Activated CD4-positive, alpha-beta T cell treated with anti-CD3 and anti-CD28 coated beads for 36 hours (primary cell): Measurements from ENCODE around the gene NTN5. TPM values are rescaled to one million over a fixed set of nuclear protein-coding genes. Genes with fewer than 3 reads are reported as not detected.
"Not testable (repeated sequence)": the region's sequence is repeated elsewhere in the genome, so short reads cannot be mapped to it uniquely, and the experiment has no call there.

Source experiments
- ATAC-seq: fragments of 200-7000 bp; cut with Tn5 transposase; one replicate; pipeline ENCODE4 v1.10.0; 2021; ENCODE audit warnings: mild to moderate bottlenecking, moderate library complexity
- CTCF ChIA-PET: fragments of 350-600 bp; sonication (Branson Sonifier 250); formaldehyde crosslinking; loops from one replicate; lab custom pipeline; 2021; ENCODE audit warnings: antibody characterized with exemption; lab: Charles Lee
- POLR2A ChIA-PET: fragments of 350-600 bp; sonication (Branson Sonifier 250); formaldehyde crosslinking; loops from one replicate; lab custom pipeline; 2021; ENCODE audit warnings: antibody characterized with exemption, inconsistent platforms; lab: Charles Lee
- DNase-seq: peaks from one replicate; pipeline ENCODE4 v3.0.0-alpha.2; 2020
- H3K27ac Mint-ChIP-seq: one replicate; pipeline ENCODE4 v1.8.0; 2021; ENCODE audit warnings: mixed read lengths
- H3K27me3 Mint-ChIP-seq: one replicate; pipeline ENCODE4 v1.8.0; 2021; ENCODE audit warnings: mixed read lengths
- H3K36me3 Mint-ChIP-seq: one replicate; pipeline ENCODE4 v1.8.0; 2021; ENCODE audit warnings: low read depth, mixed read lengths
- H3K4me1 Mint-ChIP-seq: one replicate; pipeline ENCODE4 v1.8.0; 2021; ENCODE audit warnings: mixed read lengths
- H3K4me3 Mint-ChIP-seq: one replicate; pipeline ENCODE4 v1.8.0; 2021; ENCODE audit warnings: mild to moderate bottlenecking, moderate library complexity, mixed read lengths
- H3K9me3 Mint-ChIP-seq: one replicate; pipeline ENCODE4 v1.8.0; 2021; ENCODE audit warnings: low read depth, mixed read lengths
- intact Hi-C, 2 experiments: fragments of 100-400 bp; cut with DNase I in 1 of 2; cut with micrococcal nuclease in 1 of 2; formaldehyde crosslinking; loops; one replicate each; pipeline versions ENCODE4 v1.14.2 to v1.15.1; 2022 to 2024; cut with DNase I, micrococcal nuclease
- total RNA-seq, 2 experiments: library from RNA; stranded (reverse); gene quantifications; one replicate each; pipeline ENCODE4 v1.2.3, GENCODE V29; 2021

Gene NTN5
- under 1 TPM; 0.50 to 0.60 TPM for total RNA-seq

- DNase-seq (no peak), ATAC-seq (no peak)
- Mint-ChIP-seq H3K27ac (no peak within 1 kb of the TSS), H3K4me3 (no peak within 1 kb of the TSS), H3K36me3 (no peaks in the 10 kb centered on the region), H3K4me1 (peaks cover 7% of the 10 kb centered on the region), H3K9me3 (peaks cover 5% of the 10 kb centered on the region), H3K27me3 (no peaks in the 10 kb centered on the region)
- ChIA-PET CTCF (no interaction called here), POLR2A (no interaction called here)
- intact Hi-C loops, result no loop called here
These were observed at the start of gene NTN5 for GRCh38 chr19:48672994-48673393. TSS of gene NTN5 (minus strand) at chr19:48673017. CDS start at chr19:48670986, 2,031 bp downstream.

GRCh38 chr19:48722196-48722708, 49.4 kb upstream of the NTN5 start:
- CTCF ChIA-PET, result interaction anchor here (0.5 to 0.9 kb wide), 2 partner anchors 272 to 1453 kb away, joined by 3 to 4 read pairs; partner anchors contain the start of gene RUVBL2
- peaks cover 18% of the 10 kb centered on the region for H3K36me3 Mint-ChIP-seq
- no peak overlapping the region for H3K4me3 Mint-ChIP-seq
- no peaks in the 10 kb centered on the region for H3K27me3 Mint-ChIP-seq
- POLR2A ChIA-PET, result no interaction called here
- no peak overlapping the region for H3K27ac Mint-ChIP-seq
- H3K9me3 Mint-ChIP-seq, result peaks cover 13% of the 10 kb centered on the region
- ATAC-seq (no peak), DNase-seq (no peak)
- peaks cover 22% of the 10 kb centered on the region for H3K4me1 Mint-ChIP-seq
- intact Hi-C loops, result loop anchor here in 1 of 2 experiments (5.0 kb wide), 2 partner anchors 400 to 920 kb away; partner anchors contain the start of genes RRAS and SCAF1

- POLR2A ChIA-PET, result interaction anchor here (0.6 kb wide), 1 partner anchor 775 kb away, joined by 3 read pairs; no protein-coding TSS in a partner anchor
- H3K36me3 Mint-ChIP-seq, result peaks cover 7% of the 10 kb centered on the region
- peaks cover 14% of the 10 kb centered on the region for H3K4me1 Mint-ChIP-seq
- CTCF ChIA-PET, result interaction anchor here (0.5 to 1.5 kb wide), 3 partner anchors 19 to 995 kb away, joined by 3 to 12 read pairs (median 3); partner anchors contain the start of gene RASIP1
- no peaks in the 10 kb centered on the region for H3K27me3 Mint-ChIP-seq
- DNase-seq (peak; percentile 97), ATAC-seq (peak; percentile 96)
- peaks cover 6% of the 10 kb centered on the region for H3K9me3 Mint-ChIP-seq
- H3K4me3 Mint-ChIP-seq, result peak overlapping the region; percentile 80
- H3K27ac Mint-ChIP-seq, result peak overlapping the region; percentile 97
- intact Hi-C loops, result loop anchor here (1.0 to 5.0 kb wide), 8 partner anchors 18 to 922 kb away; partner anchors contain the start of genes GRWD1 (in 1 of the 2), NUCB1 (in 1 of the 2), RPL18 (in 1 of the 2) and RRAS (in 1 of the 2)
These were observed 47.9 kb upstream of the NTN5 start for GRCh38 chr19:48720613-48721296.

- H3K9me3 Mint-ChIP-seq, result peaks cover 3% of the 10 kb centered on the region
These were observed 47.4 kb upstream of the NTN5 start for GRCh38 chr19:48720251-48720612.

GRCh38 chr19:48719263-48720171, 46.7 kb upstream of the NTN5 start, which contains the start of gene MAMSTR:
TSS of gene MAMSTR (minus strand) at chr19:48719725. CDS start at chr19:48719031, 694 bp downstream.
- H3K4me1 Mint-ChIP-seq, result peaks cover 10% of the 10 kb centered on the region
- peak within 1 kb of the TSS; percentile 97 for H3K27ac Mint-ChIP-seq
- POLR2A ChIA-PET, result no interaction called here
- H3K9me3 Mint-ChIP-seq, result no peaks in the 10 kb centered on the region
- H3K36me3 Mint-ChIP-seq, result no peaks in the 10 kb centered on the region
- DNase-seq, result no peak
- H3K4me3 Mint-ChIP-seq, result peak within 1 kb of the TSS; percentile 80
- intact Hi-C loops, result loop anchor here (1.0 to 5.0 kb wide), 6 partner anchors 19 to 923 kb away; partner anchors contain the start of genes GRWD1 (in 1 of the 2), RRAS (in 1 of the 2) and SCAF1 (in 1 of the 2)
- CTCF ChIA-PET, result no interaction called here
- H3K27me3 Mint-ChIP-seq, result no peaks in the 10 kb centered on the region
- no peak for ATAC-seq

More at GRCh38 chr19:48720251-48720612, 47.4 kb upstream of the NTN5 start:
- peaks cover 3% of the 10 kb centered on the region for H3K36me3 Mint-ChIP-seq
- ATAC-seq, result peak; percentile 14
- POLR2A ChIA-PET, result interaction anchor here (0.6 kb wide), 1 partner anchor 775 kb away, joined by 3 read pairs; no protein-coding TSS in a partner anchor
- H3K27ac Mint-ChIP-seq, result peak overlapping the region; percentile 97
- H3K4me3 Mint-ChIP-seq, result peak overlapping the region; percentile 80
- no peak for DNase-seq
- CTCF ChIA-PET, result interaction anchor here (0.9 to 1.5 kb wide), 2 partner anchors 19 to 20 kb away, joined by 3 to 12 read pairs; partner anchors contain the start of gene RASIP1
- no peaks in the 10 kb centered on the region for H3K27me3 Mint-ChIP-seq
- intact Hi-C loops, result loop anchor here (1.0 to 5.0 kb wide), 6 partner anchors 19 to 922 kb away; partner anchors contain the start of genes GRWD1 (in 1 of the 2), RRAS (in 1 of the 2) and SCAF1 (in 1 of the 2)
- peaks cover 10% of the 10 kb centered on the region for H3K4me1 Mint-ChIP-seq

- CTCF ChIA-PET, result no interaction called here
- Mint-ChIP-seq H3K27me3 (no peaks in the 10 kb centered on the region), H3K36me3 (no peaks in the 10 kb centered on the region), H3K4me1 (peaks cover 11% of the 10 kb centered on the region), H3K9me3 (no peaks in the 10 kb centered on the region), H3K27ac (no peak overlapping the region), H3K4me3 (no peak overlapping the region)
- intact Hi-C loops, result no loop called here
- ATAC-seq (no peak), DNase-seq (no peak)
- POLR2A ChIA-PET, result no interaction called here
These were observed 46.0 kb upstream of the NTN5 start for GRCh38 chr19:48718711-48719231.

GRCh38 chr19:48718106-48718505, 45.3 kb upstream of the NTN5 start:
- H3K9me3 Mint-ChIP-seq, CTCF ChIA-PET, H3K36me3 Mint-ChIP-seq, H3K27me3 Mint-ChIP-seq, H3K27ac Mint-ChIP-seq, intact Hi-C loops, H3K4me3 Mint-ChIP-seq, POLR2A ChIA-PET, ATAC-seq, DNase-seq: not testable (repeated sequence)
- H3K4me1 Mint-ChIP-seq, result peaks cover 12% of the 10 kb centered on the region

- POLR2A ChIA-PET, result interaction anchor here (0.6 kb wide), 1 partner anchor 276 kb away, joined by 4 read pairs; the partner anchor contains the start of gene GYS1
- DNase-seq, result no peak
- CTCF ChIA-PET, result interaction anchor here (0.8 to 1.2 kb wide), 2 partner anchors 8 to 22 kb away, joined by 4 read pairs; no protein-coding TSS in a partner anchor
- no peak overlapping the region for H3K27ac Mint-ChIP-seq
- no peaks in the 10 kb centered on the region for H3K36me3 Mint-ChIP-seq
- no peaks in the 10 kb centered on the region for H3K27me3 Mint-ChIP-seq
- no peak for ATAC-seq
- H3K4me1 Mint-ChIP-seq, result peaks cover 18% of the 10 kb centered on the region
- H3K4me3 Mint-ChIP-seq, result no peak overlapping the region
- intact Hi-C loops, result no loop called here
- H3K9me3 Mint-ChIP-seq, result no peaks in the 10 kb centered on the region
These were observed 43.9 kb upstream of the NTN5 start for GRCh38 chr19:48716562-48717291.

- no peak overlapping the region for H3K27ac Mint-ChIP-seq
- ATAC-seq, result no peak
- H3K27me3 Mint-ChIP-seq, result no peaks in the 10 kb centered on the region
- no peaks in the 10 kb centered on the region for H3K9me3 Mint-ChIP-seq
- intact Hi-C loops, result loop anchor here (2.0 kb wide), 2 partner anchors 69 to 205 kb away; partner anchors contain the start of genes CA11 (in 1 of the 2) and LMTK3 (in 1 of the 2)
- peak overlapping the region; percentile 83 for H3K4me3 Mint-ChIP-seq
- H3K36me3 Mint-ChIP-seq, result peaks cover 8% of the 10 kb centered on the region
- POLR2A ChIA-PET, result no interaction called here
- DNase-seq, result no peak
- H3K4me1 Mint-ChIP-seq, result peaks cover 18% of the 10 kb centered on the region
- CTCF ChIA-PET, result interaction anchor here (0.8 to 1.2 kb wide), 2 partner anchors 9 to 23 kb away, joined by 4 read pairs; no protein-coding TSS in a partner anchor
These were observed 42.9 kb upstream of the NTN5 start for GRCh38 chr19:48715681-48716171.
